SK-N-MC (cell line): ENCODE results near the gene ABT1.

Experiments used
- DNase-seq: peaks from one replicate; pipeline ENCODE4 v3.0.0-alpha.2; 2011; ENCODE audit warnings: low read depth, low spot score
- H3K27ac ChIP-seq: fragments of 200-600 bp; sonication (generic); 2 replicates; pipeline ENCODE4 v1.5.1; 2016; ENCODE audit warnings: mixed run types
- H3K36me3 ChIP-seq: fragments of 200-600 bp; sonication (generic); 2 replicates; pipeline ENCODE4 v1.6.1; 2017; ENCODE audit warnings: antibody characterized with exemption, low read length, mixed read lengths; ENCODE audit not compliant: insufficient read depth
- H3K4me3 ChIP-seq: fragments of 200-600 bp; sonication (generic); 2 replicates; pipeline ENCODE4 v1.5.1; 2016
- H3K9ac ChIP-seq: fragments of 200-600 bp; sonication (generic); 2 replicates; pipeline ENCODE4 v1.8.0; 2017; ENCODE audit warnings: mixed run types, mixed read lengths; ENCODE audit not compliant: insufficient read length
- H3K9me3 ChIP-seq: fragments of 200-600 bp; sonication (generic); 2 replicates; pipeline ENCODE4 v1.6.1; 2017; ENCODE audit warnings: low read depth, mild to moderate bottlenecking, antibody characterized with exemption, low read length, moderate library complexity, mixed read lengths
- EZH2 ChIP-seq: fragments of 200-600 bp; sonication (generic); IDR thresholded peaks from one replicate; pipeline ENCODE4 v1.6.1; 2017; ENCODE audit warnings: antibody characterized with exemption
- FOXP2 ChIP-seq: optimal IDR thresholded peaks from 2 replicates; pipeline ENCODE3; 2011; ENCODE audit warnings: mild to moderate bottlenecking, moderate library complexity; ENCODE audit not compliant: insufficient read depth; ENCODE audit errors: extremely low read length, control extremely low read depth
- POLR2AphosphoS5 ChIP-seq: IDR thresholded peaks from 2 replicates; pipeline ENCODE4 v1.6.1; 2012; ENCODE audit warnings: mild to moderate bottlenecking, low read depth, low read length, borderline replicate concordance

ABT1 gene

DNA sequence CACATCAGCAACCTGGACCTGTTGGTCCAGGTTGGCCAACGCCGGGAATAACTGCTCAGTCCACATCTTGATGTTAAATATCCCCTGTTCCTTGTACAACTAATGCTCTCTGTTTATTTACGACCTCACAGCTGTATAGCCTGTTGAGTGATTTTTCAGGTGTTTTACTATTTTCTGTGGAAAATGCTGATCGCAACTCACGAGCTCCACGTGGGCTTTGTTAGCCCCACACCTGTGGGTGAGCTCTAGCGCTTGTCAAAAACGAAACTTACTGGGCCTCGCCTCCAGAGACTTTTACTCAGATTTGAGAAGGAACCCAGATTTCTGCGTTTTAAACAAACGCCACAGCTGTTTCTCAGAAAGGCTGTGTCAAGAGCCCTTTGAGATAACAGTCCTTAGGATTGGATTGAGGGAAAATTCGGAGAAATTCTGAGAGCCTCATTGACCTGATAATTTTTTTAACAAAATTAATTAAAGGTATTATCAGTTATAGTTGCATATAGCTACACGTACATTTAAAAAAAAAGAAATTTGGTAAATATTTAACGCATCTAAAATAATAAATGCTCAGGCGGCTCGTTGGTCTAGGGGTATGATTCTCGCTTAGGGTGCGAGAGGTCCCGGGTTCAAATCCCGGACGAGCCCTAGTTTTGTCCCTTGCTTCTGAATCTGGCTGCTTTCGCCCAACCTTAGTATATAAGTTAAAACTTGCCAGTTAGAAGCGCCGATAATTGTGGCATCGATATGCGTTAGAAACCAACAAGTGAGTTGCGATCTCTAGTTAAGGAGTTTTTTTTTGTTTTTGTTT lies 41.9 kb upstream of the ABT1 start:
- Histone ChIP-seq H3K9me3 (no peaks in the 10 kb centered on the region), H3K4me3 (peak overlapping the region; percentile 87), H3K27ac (peak overlapping the region; percentile 94), H3K9ac (peak overlapping the region; percentile 86), H3K36me3 (no peaks in the 10 kb centered on the region)
- TF ChIP-seq POLR2AphosphoS5 (no peak), EZH2 (no peak), FOXP2 (no peak)
- DNase-seq: no peak

DNA sequence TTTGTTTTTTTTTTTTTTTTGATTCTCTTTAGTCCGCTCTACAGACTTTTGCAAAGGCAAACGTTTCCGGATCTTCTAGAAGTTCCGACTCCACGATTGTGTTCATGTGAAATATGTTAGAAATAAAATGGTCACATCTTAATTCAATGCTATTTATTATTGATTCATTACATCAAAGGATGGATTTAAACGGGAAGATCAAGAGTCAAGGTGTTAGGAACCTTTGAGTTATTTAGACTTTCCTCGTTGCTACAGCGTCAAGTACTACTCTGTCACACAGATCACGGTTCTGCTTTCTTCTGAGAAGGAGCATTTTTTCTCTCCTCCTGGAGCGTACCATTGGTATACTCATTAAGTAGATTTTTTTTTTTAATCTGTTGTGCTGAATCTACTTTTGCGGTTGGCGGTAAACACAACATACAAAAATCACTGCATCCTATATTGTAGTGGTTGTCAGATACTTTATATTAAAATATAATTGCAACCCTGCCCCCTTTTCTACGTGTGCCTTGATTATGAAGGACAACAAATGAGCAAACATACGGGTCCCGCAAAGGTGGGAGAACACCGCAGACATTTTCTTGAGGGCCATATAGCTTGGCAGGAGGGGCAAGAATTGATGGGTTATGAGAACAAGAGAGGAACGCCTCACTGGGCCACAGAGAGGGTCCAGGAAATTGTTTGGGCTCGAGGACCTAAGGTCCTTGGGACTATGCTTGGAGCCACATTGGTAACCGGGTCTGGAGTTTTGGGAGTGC lies 41.1 kb upstream of the ABT1 start:
- no peak for DNase-seq
- Histone ChIP-seq H3K36me3 (no peaks in the 10 kb centered on the region), H3K9me3 (no peaks in the 10 kb centered on the region), H3K27ac (peak overlapping the region; percentile 77), H3K9ac (peak overlapping the region; percentile 86), H3K4me3 (peak overlapping the region; percentile 87)
- TF ChIP-seq POLR2AphosphoS5: no peak

DNA sequence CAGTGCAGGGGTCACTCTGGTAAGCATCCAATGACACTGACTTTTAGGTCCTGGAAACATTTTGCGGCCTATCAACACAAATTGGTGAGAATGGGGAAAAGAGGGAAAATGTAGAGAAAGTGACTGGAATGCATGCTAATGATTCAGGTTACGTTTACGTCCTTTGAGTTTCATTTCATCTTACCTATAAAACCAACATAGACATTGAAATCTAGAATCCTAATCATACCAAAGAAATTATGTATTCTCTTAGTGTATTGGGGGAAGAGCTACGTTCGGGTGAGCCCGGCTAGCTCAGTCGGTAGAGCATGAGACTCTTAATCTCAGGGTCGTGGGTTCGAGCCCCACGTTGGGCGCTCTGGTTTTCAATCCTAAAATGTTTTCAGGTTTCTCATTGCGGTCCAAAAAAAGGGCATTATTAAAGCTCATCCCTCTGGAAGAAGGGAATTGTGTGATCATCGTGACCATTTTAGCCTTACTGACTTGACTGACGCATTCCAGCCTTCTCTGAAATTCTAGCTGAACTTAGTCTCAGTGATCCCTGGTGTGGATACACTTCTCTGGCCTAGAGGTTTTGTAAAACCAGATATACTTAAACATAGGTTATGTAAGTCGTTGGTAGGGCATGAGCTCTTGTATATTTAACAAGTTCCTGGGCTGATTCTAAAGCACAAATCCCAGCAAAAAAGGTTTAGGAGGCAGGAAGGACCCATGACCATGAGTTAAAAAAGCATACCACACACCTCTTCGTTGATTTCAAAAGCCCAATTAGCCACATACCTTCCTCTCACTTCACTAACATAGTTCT lies 40.3 kb upstream of the ABT1 start:
- TF ChIP-seq EZH2: no peak
- no peak for TF ChIP-seq FOXP2
- TF ChIP-seq POLR2AphosphoS5: no peak
- Histone ChIP-seq H3K36me3 (no peaks in the 10 kb centered on the region), H3K27ac (peak overlapping the region; percentile 81), H3K9ac (peak overlapping the region; percentile 86), H3K9me3 (no peaks in the 10 kb centered on the region), H3K4me3 (peak overlapping the region; percentile 87)
- DNase-seq: peak; percentile 79

DNA sequence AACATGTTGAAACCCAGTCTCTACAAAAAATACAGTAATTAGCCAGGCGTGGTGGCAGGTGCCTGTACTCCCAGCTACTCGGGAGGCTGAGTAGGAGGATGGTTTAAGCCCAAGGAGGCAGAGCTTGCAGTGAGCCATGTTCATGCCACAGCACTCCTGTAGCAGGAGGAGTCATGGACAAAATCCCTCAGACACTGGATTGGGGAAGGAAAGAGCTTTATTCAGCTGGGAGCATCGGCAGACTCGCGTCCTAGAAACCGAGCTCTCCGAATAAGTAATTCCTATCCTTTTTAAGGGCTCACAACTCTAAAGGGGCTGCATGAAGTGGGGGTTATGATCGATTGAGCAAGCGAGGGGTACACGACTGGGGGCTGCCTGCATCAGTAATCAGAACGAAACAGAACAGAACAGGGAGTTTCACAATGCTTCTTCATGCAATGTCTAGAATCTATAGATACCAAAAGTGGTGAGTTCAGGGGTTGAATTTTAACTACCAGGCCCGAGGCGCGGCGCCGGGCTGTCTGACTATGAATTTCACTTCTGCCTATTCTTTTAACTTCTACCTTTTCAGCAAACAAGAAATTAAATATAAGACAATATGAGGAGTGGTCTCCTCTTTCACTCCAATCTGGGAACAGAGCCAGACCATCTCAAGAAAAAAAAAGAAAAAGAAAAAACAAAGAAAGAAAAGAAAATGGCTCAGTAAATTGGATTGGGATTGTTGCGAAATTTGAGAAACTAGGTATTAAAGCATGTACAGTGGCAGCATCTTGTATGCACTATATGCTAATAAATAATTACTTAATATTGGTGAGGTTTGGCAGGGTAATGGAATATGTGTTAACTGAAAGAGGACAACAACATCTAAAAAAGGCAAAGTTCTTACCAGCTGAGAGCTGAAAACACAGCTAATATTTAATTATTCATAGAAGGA lies 35.0 kb upstream of the ABT1 start:
- no peak for DNase-seq
- Histone ChIP-seq H3K9me3 (no peaks in the 10 kb centered on the region), H3K9ac (no peak overlapping the region), H3K36me3 (no peaks in the 10 kb centered on the region), H3K4me3 (no peak overlapping the region), H3K27ac (no peak overlapping the region)
- TF ChIP-seq EZH2 (no peak), FOXP2 (no peak), POLR2AphosphoS5 (no peak)

DNA sequence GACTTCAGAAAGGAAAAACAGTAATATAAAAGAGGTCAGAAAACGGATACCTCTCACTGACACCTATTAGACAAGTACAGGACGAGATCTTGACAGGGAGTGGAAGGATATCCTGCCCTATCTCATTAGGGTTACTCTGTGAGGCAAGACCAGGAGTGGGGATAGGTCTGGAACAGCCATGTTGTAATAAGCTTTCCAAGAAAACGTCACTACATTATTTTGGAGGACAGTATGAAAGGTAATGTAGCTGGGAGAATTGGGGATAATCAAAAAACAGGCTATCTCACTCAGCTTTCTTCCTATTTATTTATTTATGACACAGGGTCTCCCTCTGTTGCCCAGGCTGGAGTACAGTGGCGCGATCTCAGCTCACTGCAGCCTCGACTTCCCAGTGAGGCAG lies 33.3 kb upstream of the ABT1 start:
- no peak for TF ChIP-seq POLR2AphosphoS5
- no peak for TF ChIP-seq EZH2
- TF ChIP-seq FOXP2: no peak
- H3K27ac ChIP-seq: no peak overlapping the region
- H3K9me3 ChIP-seq: no peaks in the 10 kb centered on the region
- no peak overlapping the region for H3K4me3 ChIP-seq
- H3K36me3 ChIP-seq: no peaks in the 10 kb centered on the region
- H3K9ac ChIP-seq: no peak overlapping the region
- no peak for DNase-seq

DNA sequence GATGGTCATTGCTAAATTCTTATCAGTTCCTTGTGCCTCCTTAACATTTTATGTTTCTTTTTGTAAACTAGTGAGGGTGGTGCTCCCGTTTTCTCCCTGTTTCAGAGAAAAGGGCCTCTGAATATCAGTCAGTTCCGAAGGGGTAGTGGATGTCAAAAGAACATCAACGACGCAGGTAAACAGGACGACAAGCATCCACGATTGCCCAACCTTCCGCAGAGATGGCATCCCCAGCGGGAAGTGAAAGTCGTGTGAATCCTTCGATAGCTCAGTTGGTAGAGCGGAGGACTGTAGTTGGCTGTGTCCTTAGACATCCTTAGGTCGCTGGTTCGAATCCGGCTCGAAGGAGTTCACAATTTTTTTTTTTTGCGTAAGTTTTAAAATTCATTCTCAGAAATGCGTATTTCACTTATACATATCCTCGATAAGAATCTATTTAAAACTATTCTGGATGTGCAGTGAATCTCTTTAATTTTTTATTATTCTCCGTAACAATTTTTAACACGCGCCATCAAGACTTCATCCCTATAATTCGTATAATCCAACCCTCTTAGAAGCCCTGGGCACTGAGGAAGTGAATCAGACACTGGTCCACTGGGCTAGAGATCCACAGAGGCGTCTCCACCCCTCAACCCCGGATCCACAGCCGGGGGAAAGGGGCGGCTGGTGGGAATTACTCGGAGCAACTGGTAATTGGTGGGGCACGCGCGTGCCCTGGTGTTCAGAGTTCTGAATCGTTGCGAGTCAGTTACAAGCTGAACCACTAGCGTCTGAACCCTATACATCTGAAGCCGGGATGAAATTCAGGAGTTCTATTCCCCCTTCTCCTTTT lies 27.9 kb upstream of the ABT1 start:
- Histone ChIP-seq H3K36me3 (no peaks in the 10 kb centered on the region), H3K4me3 (peak overlapping the region; percentile 89), H3K9ac (peak overlapping the region; percentile 73), H3K9me3 (no peaks in the 10 kb centered on the region), H3K27ac (peak overlapping the region; percentile 78)
- TF ChIP-seq POLR2AphosphoS5 (no peak), FOXP2 (peak; percentile 60)
- DNase-seq: peak; percentile 92

DNA sequence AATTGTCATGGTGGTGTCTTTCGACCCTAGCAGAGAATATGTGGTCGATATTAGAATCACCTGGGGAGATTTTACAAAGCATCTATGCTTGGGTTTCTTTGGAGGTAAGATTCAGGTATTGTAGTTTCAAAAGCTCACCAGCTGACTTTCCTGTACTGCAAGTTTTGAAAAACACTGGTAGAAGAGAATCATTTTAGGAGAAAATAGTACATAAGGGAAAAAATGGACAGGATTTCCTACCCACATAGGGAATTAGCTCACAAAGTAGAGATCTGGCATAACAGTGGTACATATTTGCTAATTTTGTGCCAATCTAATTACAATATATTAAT lies 27.4 kb upstream of the ABT1 start:
- peak overlapping the region; percentile 78 for H3K27ac ChIP-seq

More for the DNA sequence above, 27.4 kb upstream of the ABT1 start:
- Histone ChIP-seq H3K9me3 (no peaks in the 10 kb centered on the region), H3K9ac (peak overlapping the region; percentile 73), H3K36me3 (no peaks in the 10 kb centered on the region), H3K4me3 (peak overlapping the region; percentile 89)
- no peak for DNase-seq
- TF ChIP-seq FOXP2 (no peak), EZH2 (no peak)
